ENCODE measurements around the gene SLAMF9.

SLAMF9 gene

GRCh38 chr1:159953536-159954515, at the start of gene SLAMF9:
TSS of gene SLAMF9 (minus strand) at chr1:159954237. CDS start at chr1:159954137, 100 bp downstream.
- ATAC-seq (ENCODE audit: low read depth) (peak; percentile 90), DNase-seq (ENCODE audit: low spot score) (no peak)
- H3K27ac ChIP-seq (ENCODE audit: poor library complexity, severe bottlenecking) = peak within 1 kb of the TSS; percentile 64

GRCh38 chr1:160001440-160001839, 47.4 kb upstream of the SLAMF9 start:
- no peak overlapping the region for H3K27ac ChIP-seq (ENCODE audit: poor library complexity, severe bottlenecking)
- H3K4me1 ChIP-seq (ENCODE audit: insufficient read depth, poor library complexity, severe bottlenecking) = peaks cover 10% of the 10 kb centered on the region
- no peak for ATAC-seq (ENCODE audit: low read depth)
- DNase-seq (ENCODE audit: low spot score) = no peak
- no peaks in the 10 kb centered on the region for H3K9me3 ChIP-seq (ENCODE audit: severe bottlenecking)
- no peak overlapping the region for H3K4me3 ChIP-seq (ENCODE audit: severe bottlenecking)
- H3K36me3 ChIP-seq (ENCODE audit: low read depth) = no peaks in the 10 kb centered on the region
- no peaks in the 10 kb centered on the region for H3K27me3 ChIP-seq (ENCODE audit: insufficient read depth, poor library complexity, severe bottlenecking)
- no peak for TF ChIP-seq CTCF (IDR thresholded peaks at IDR 0.05; ENCODE audit: poor library complexity, severe bottlenecking)

More at GRCh38 chr1:159953536-159954515, at the start of gene SLAMF9:
- H3K9me3 ChIP-seq (ENCODE audit: severe bottlenecking) = no peaks in the 10 kb centered on the region
- TF ChIP-seq CTCF (IDR thresholded peaks at IDR 0.05; ENCODE audit: poor library complexity, severe bottlenecking) = no peak
- H3K4me1 ChIP-seq (ENCODE audit: insufficient read depth, poor library complexity, severe bottlenecking) = peaks cover 17% of the 10 kb centered on the region
- H3K4me3 ChIP-seq (ENCODE audit: severe bottlenecking) = no peak within 1 kb of the TSS
- no peaks in the 10 kb centered on the region for H3K36me3 ChIP-seq (ENCODE audit: low read depth)
- no peaks in the 10 kb centered on the region for H3K27me3 ChIP-seq (ENCODE audit: insufficient read depth, poor library complexity, severe bottlenecking)

GRCh38 chr1:159999204-159999603, 45.2 kb upstream of the SLAMF9 start:
- ATAC-seq (ENCODE audit: low read depth) = no peak
- no peak overlapping the region for H3K4me3 ChIP-seq (ENCODE audit: severe bottlenecking)
- no peaks in the 10 kb centered on the region for H3K9me3 ChIP-seq (ENCODE audit: severe bottlenecking)
- H3K27ac ChIP-seq (ENCODE audit: poor library complexity, severe bottlenecking) = no peak overlapping the region
- H3K36me3 ChIP-seq (ENCODE audit: low read depth) = no peaks in the 10 kb centered on the region
- H3K4me1 ChIP-seq (ENCODE audit: insufficient read depth, poor library complexity, severe bottlenecking) = peaks cover 11% of the 10 kb centered on the region
- no peak for DNase-seq (ENCODE audit: low spot score)
- TF ChIP-seq CTCF (IDR thresholded peaks at IDR 0.05; ENCODE audit: poor library complexity, severe bottlenecking) = no peak
- no peaks in the 10 kb centered on the region for H3K27me3 ChIP-seq (ENCODE audit: insufficient read depth, poor library complexity, severe bottlenecking)

DNA sequence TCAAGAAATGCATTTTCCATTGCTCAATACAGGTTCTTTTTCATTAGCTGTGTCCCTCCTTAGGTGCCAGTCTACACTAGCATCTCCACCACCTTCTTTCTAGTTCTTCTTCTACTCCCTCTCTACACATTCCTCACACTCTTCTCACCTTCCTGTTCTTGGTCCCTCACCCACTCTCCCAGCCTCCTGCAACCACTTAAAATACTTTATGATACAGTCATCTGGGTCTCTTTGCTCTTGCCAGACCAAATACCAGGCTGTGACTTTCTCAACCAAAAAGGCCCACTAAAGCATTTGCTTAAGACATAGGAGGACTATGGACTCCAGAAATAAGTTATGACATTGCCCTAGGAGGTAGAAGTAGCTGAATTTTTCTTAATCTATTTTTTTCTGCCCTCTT, 42.6 kb upstream of the SLAMF9 start:
- Histone ChIP-seq H3K4me3 (ENCODE audit: severe bottlenecking) (no peak overlapping the region), H3K9me3 (ENCODE audit: severe bottlenecking) (no peaks in the 10 kb centered on the region), H3K27me3 (ENCODE audit: insufficient read depth, poor library complexity, severe bottlenecking) (no peaks in the 10 kb centered on the region), H3K27ac (ENCODE audit: poor library complexity, severe bottlenecking) (peak overlapping the region; percentile 55), H3K4me1 (ENCODE audit: insufficient read depth, poor library complexity, severe bottlenecking) (peaks cover 9% of the 10 kb centered on the region), H3K36me3 (ENCODE audit: low read depth) (no peaks in the 10 kb centered on the region)
- TF ChIP-seq CTCF (IDR thresholded peaks at IDR 0.05; ENCODE audit: poor library complexity, severe bottlenecking) = no peak
- peak; percentile 98 for ATAC-seq (ENCODE audit: low read depth)
- DNase-seq (ENCODE audit: low spot score) = no peak

DNA sequence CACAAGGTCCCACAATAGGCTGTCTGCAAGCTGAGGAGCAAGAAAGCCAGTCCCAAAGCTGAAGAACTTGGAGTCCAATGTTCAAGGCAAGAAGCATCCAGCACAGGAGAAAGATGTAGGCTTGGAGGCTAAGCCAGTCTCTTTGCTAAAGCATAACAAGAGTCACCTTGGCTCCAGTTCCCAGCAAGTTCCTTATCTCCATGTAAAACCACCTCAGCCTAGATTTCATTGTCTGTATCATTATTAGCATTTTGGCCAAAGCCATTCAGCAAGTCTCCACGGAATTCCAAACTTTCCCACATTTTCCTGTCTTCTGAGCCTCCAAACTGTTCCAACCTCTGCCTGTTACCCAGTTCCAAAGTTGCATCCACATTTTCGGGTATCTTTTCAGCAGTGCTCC, 40.9 kb upstream of the SLAMF9 start:
- H3K4me3 ChIP-seq (ENCODE audit: severe bottlenecking) = no peak overlapping the region
- no peaks in the 10 kb centered on the region for H3K27me3 ChIP-seq (ENCODE audit: insufficient read depth, poor library complexity, severe bottlenecking)
- H3K4me1 ChIP-seq (ENCODE audit: insufficient read depth, poor library complexity, severe bottlenecking) = peaks cover 9% of the 10 kb centered on the region
- H3K27ac ChIP-seq (ENCODE audit: poor library complexity, severe bottlenecking) = no peak overlapping the region
- no peak for TF ChIP-seq CTCF (IDR thresholded peaks at IDR 0.05; ENCODE audit: poor library complexity, severe bottlenecking)
- no peaks in the 10 kb centered on the region for H3K9me3 ChIP-seq (ENCODE audit: severe bottlenecking)
- ATAC-seq (ENCODE audit: low read depth) = no peak
- H3K36me3 ChIP-seq (ENCODE audit: low read depth) = no peaks in the 10 kb centered on the region
- DNase-seq (ENCODE audit: low spot score) = no peak
